ENCODE data around the gene COL6A2.

- TF ChIP-seq GATA2 (IDR thresholded peaks at IDR 0.05; ENCODE audit: low read depth, low read length) = no peak
- TF ChIP-seq GATA3 (IDR thresholded peaks at IDR 0.05; ENCODE audit: low read depth, low read length) = no peak
These were observed 11.7 kb downstream of the COL6A2 start for GRCh38 chr21:46109313-46110221.

Measured in SH-SY5Y (cell line).